Effector memory CD4-positive, alpha-beta T cell (primary cell): ENCODE measurements around the gene SPPL3.
"Not testable (repeated sequence)": the region's sequence is repeated elsewhere in the genome, so short reads cannot be mapped to it uniquely, and the experiment has no call there.

Experiments
- DNase-seq, 3 donors: peaks; one replicate each; pipeline ENCODE4 v3.0.0-alpha.2; 2020
- H3K27ac ChIP-seq: 2 replicates; pipeline ENCODE4 v1.7.0; 2013; ENCODE audit warnings: mild to moderate bottlenecking, low read length, moderate library complexity; ENCODE audit not compliant: insufficient read depth, poor library complexity, severe bottlenecking
- H3K27me3 ChIP-seq: replicated peaks from 2 replicates; pipeline ENCODE4 v1.7.0; 2013; ENCODE audit warnings: mild to moderate bottlenecking, low read length; ENCODE audit not compliant: insufficient read depth, control insufficient read depth, poor library complexity, severe bottlenecking
- H3K36me3 ChIP-seq: 2 replicates; pipeline ENCODE4 v1.7.0; 2013; ENCODE audit warnings: mild to moderate bottlenecking, low read length, moderate library complexity; ENCODE audit not compliant: control insufficient read depth, insufficient read depth
- H3K4me1 ChIP-seq: 2 replicates; pipeline ENCODE4 v1.7.0; 2013; ENCODE audit warnings: low read length, mild to moderate bottlenecking; ENCODE audit not compliant: control insufficient read depth, insufficient read depth, poor library complexity, severe bottlenecking
- H3K4me3 ChIP-seq: 2 replicates; pipeline ENCODE4 v1.7.0; 2013; ENCODE audit warnings: low read length, low read depth, mild to moderate bottlenecking; ENCODE audit not compliant: insufficient read depth, poor library complexity, severe bottlenecking
- H3K9me3 ChIP-seq: 2 replicates; pipeline ENCODE4 v1.7.0; 2013; ENCODE audit warnings: mild to moderate bottlenecking, low read length, moderate library complexity; ENCODE audit not compliant: control insufficient read depth

SPPL3 gene

DNA sequence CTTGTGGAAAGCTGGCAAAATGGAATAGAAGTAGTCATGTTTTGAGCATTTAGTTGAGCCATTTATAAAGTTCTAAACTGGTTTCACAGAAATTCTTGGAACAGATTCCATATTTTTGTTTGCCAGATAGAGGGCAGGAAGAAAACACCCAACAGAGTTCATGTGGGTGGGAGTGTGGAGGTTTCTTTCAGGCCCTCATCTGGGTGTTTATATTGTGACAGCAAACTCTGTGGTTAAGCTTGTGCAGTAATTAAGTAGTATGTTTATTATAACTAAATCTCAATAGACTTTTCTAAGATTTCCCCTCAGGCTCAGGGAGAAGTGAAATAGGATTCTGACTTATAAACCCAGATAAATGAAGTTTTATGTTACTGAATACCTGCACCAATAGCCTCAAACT, 57.4 kb downstream of the SPPL3 start:
- Histone ChIP-seq H3K27me3 (no peaks in the 10 kb centered on the region), H3K27ac (no peak overlapping the region), H3K9me3 (no peaks in the 10 kb centered on the region), H3K4me3 (no peak overlapping the region), H3K4me1 (no peaks in the 10 kb centered on the region), H3K36me3 (no peaks in the 10 kb centered on the region)
- no peak for DNase-seq

DNA sequence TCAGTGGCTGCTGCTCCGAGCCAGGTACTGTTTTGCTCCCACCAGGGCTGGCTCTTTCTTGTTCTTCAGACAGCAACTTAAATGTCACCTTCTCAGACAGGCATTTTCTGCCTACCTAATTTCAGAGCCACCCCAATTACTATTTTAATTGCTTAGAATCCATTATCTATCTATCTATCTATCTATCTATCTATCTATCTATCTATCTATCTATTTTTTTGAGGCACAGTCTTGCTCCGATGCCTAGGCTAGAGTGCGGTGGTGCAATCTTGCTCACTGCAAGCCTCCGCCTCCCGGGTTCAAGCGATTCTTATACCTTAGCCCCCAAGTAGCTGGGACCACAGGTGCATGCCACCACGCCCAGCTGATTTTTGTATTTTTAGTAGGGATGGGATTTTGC, 58.5 kb downstream of the SPPL3 start:
- Histone ChIP-seq H3K4me3 (no peak overlapping the region), H3K36me3 (no peaks in the 10 kb centered on the region), H3K27me3 (no peaks in the 10 kb centered on the region), H3K27ac (no peak overlapping the region), H3K4me1 (no peaks in the 10 kb centered on the region), H3K9me3 (no peaks in the 10 kb centered on the region)
- no peak for DNase-seq

GRCh38 chr12:120844768-120845449, 59.2 kb downstream of the SPPL3 start:
- Histone ChIP-seq H3K4me1 (no peaks in the 10 kb centered on the region), H3K4me3 (no peak overlapping the region), H3K27ac (no peak overlapping the region), H3K27me3 (no peaks in the 10 kb centered on the region), H3K36me3 (no peaks in the 10 kb centered on the region), H3K9me3 (no peaks in the 10 kb centered on the region)
- no peak for DNase-seq

- DNase-seq: no peak
- no peaks in the 10 kb centered on the region for H3K27me3 ChIP-seq
- H3K4me3 ChIP-seq: no peak overlapping the region
- no peaks in the 10 kb centered on the region for H3K9me3 ChIP-seq
- no peaks in the 10 kb centered on the region for H3K36me3 ChIP-seq
- H3K27ac ChIP-seq: no peak overlapping the region
- no peaks in the 10 kb centered on the region for H3K4me1 ChIP-seq
Observed at GRCh38 chr12:120844297-120844696, 59.9 kb downstream of the SPPL3 start.

DNA sequence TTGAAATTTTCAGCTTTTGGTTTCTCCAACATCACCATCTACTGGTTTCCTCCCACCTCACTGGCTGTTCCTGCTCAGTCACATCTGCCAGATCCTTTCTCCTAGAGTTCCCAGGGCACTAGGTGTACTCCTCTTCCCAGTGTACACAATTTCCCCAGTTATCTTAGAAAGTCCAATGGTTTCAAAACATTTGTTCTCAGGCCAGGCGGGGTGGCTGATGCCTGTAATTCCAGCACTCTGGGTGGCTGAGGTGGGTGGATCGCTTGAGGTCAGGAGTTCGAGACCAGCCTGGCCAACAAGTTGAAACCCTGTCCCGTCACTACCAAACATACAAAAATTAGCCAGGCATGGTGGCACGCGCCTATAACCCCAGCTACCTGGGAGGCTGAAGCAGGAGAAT, 60.7 kb downstream of the SPPL3 start:
- H3K36me3 ChIP-seq: no peaks in the 10 kb centered on the region
- H3K4me3 ChIP-seq: no peak overlapping the region
- no peak overlapping the region for H3K27ac ChIP-seq
- H3K4me1 ChIP-seq: no peaks in the 10 kb centered on the region
- no peak for DNase-seq
- no peaks in the 10 kb centered on the region for H3K9me3 ChIP-seq
- no peaks in the 10 kb centered on the region for H3K27me3 ChIP-seq

DNA sequence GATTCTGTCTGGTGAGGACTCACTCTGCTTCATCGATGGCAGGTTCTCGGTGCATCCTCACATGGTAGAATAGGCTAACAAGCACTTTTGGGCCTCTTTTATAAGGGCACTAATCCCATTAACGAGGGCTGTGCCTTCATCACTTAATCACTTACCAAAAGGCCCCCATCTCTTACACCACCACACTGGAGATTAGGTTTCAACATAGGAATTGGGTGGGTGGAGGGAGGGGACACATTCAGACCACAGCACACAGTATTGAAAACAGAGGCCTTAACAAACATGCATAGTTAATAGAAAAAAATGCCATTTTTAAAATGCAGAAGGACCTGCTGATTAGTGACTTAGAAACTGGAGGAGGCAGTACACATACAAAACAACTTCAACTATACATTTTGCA, 61.6 kb downstream of the SPPL3 start:
- Histone ChIP-seq H3K4me1 (no peaks in the 10 kb centered on the region), H3K9me3 (no peaks in the 10 kb centered on the region), H3K4me3 (no peak overlapping the region), H3K27ac (no peak overlapping the region), H3K36me3 (no peaks in the 10 kb centered on the region), H3K27me3 (no peaks in the 10 kb centered on the region)
- no peak for DNase-seq

GRCh38 chr12:120841525-120841924, 62.6 kb downstream of the SPPL3 start:
- peaks cover 2% of the 10 kb centered on the region for H3K4me1 ChIP-seq
- no peaks in the 10 kb centered on the region for H3K27me3 ChIP-seq
- no peaks in the 10 kb centered on the region for H3K36me3 ChIP-seq
- H3K4me3 ChIP-seq: no peak overlapping the region
- no peak overlapping the region for H3K27ac ChIP-seq
- no peaks in the 10 kb centered on the region for H3K9me3 ChIP-seq
- no peak for DNase-seq

DNA sequence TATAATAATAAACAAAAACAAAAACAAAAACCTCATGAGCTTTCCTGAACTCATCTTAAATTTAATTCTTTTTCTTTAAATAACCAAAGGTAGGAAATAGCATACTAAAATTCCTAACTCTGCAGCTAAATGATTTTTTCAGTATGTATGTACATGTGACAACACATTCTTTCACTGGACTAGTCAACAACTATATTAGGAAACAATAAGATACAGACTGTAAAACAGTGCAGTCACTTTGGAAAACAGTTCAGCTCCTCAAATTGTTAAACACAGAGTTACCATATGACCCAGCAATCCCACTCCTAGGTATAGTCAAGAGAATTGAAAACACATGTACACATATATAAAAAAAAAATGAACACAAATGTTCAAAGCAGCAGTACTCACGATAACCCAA, 64.7 kb downstream of the SPPL3 start:
- no peak for DNase-seq
- H3K4me1 ChIP-seq: peaks cover 3% of the 10 kb centered on the region

DNA sequence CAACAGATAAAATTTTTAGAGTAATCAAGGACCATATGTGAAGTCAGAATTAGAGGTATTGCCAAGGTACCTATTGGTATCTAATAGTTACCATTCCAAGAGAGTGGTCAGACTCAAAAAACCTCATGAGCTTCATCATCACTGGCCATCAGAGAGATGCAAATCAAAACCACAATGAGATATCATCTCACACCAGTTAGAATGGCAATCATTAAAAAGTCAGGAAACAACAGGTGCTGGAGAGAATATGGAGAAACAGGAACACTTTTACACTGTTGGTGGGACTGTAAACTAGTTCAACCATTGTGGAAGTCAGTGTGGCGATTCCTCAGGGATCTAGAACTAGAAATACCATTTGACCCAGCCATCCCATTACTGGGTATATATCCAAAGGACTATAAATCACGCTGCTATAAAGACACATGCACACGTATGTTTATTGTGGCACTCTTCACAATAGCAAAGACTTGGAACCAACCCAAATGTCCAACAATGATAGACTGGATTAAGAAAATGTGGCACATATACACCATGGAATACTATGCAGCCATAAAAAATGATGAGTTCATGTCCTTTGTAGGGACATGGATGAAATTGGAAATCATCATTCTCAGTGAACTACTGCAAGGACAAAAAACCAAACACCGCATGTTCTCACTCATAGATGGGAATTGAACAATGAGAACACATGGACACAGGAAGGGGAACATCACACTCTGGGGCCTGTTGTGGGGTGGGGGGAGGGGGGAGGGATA, 65.4 kb downstream of the SPPL3 start:
- not testable (repeated sequence) for DNase-seq, H3K36me3 ChIP-seq, H3K4me1 ChIP-seq, H3K4me3 ChIP-seq, H3K27ac ChIP-seq, H3K27me3 ChIP-seq, H3K9me3 ChIP-seq

More for the DNA sequence above, 64.7 kb downstream of the SPPL3 start:
- no peak overlapping the region for H3K27ac ChIP-seq
- no peak overlapping the region for H3K4me3 ChIP-seq
- no peaks in the 10 kb centered on the region for H3K27me3 ChIP-seq
- no peaks in the 10 kb centered on the region for H3K9me3 ChIP-seq
- H3K36me3 ChIP-seq: no peaks in the 10 kb centered on the region

DNA sequence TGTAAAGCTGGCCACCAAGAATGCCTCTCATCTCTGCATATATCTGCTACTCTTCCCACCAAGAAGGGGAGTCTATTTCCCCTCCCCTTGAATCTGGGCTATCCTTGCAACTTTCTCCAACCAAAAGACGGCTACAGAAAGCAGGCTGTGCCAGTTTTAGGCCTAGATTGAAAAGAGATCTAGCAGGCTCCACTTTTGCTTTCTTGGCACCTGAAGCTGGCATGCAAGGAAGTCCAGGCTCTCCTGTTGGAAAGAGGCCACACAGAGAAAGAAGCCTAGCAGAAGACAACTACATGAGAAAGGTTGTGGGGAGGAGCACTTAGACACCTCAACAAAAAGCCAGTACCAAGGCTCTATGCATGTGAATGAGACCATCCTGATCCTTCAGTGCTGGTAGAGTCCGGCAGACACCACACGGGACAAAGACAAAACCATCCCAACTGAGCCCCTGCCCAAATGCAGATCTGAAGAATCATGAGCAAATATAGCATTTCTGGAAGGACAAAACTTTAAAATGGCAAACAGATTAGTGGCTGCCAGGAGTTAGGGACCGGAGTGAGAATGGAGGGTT, 68.0 kb downstream of the SPPL3 start:
- no peak for DNase-seq
- H3K9me3 ChIP-seq: no peaks in the 10 kb centered on the region
- no peaks in the 10 kb centered on the region for H3K27me3 ChIP-seq
- H3K27ac ChIP-seq: no peak overlapping the region
- H3K36me3 ChIP-seq: no peaks in the 10 kb centered on the region
- no peak overlapping the region for H3K4me3 ChIP-seq
- H3K4me1 ChIP-seq: peaks cover 3% of the 10 kb centered on the region
